Stimulated activated CD4-positive, alpha-beta T cell treated with anti-CD3 and anti-CD28 coated beads, TNF-alpha, amount 100 ng/mL, for 48 hours (primary cell): ENCODE measurements around the gene DCST1.

Experiments
- DNase-seq, 3 donors: peaks; one replicate each; pipeline ENCODE4 v3.0.0-alpha.2; 2020; ENCODE audit warnings: low read depth in 3 of 3

Gene DCST1

DNA sequence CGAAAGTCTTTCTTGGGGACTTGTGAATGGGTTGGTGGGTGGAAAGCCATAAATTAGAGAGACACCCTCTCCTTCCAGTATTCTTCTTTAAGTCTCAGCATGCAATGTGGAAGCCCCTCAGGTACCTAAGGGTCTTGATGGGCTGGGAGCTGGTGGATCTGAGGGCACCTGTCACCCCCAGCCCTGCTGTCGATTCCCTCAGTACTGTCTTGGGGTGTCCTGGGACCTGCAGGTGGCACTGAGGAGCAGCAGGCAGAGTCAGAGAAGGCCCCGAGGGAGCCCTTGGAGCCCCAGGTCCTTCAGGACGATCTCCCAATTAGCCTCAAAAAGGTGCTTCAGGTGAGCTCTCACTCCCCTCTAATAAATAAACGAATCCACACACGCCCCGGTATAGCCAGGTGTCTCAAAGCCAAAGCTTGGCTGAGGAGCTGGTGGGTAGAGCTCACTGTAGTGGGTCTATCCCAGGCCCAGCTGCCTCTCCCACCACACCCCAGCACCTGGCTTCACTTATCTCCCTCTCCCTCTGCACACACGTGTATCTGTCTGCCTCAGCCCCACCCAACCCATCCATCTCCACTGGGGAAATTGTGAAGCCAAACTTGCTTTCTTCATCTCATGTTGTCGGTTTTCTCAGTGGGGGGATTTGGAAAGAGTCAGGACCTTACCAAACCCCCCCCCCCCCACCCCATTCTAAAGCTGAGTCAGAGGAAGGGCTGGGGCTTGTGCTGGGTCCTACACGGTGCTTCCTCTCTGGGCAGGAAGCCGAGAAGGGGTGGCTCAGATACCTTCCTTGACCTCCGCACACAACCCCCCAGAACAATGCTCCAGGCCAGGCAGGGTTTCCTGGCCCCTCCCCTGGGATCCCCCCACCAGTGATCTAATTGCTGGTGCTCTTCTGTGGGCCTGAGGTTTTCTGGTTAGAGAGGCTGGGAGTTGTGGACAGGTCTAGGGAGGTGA lies 19.1 kb downstream of the DCST1 start:
- no peak for DNase-seq

DNA sequence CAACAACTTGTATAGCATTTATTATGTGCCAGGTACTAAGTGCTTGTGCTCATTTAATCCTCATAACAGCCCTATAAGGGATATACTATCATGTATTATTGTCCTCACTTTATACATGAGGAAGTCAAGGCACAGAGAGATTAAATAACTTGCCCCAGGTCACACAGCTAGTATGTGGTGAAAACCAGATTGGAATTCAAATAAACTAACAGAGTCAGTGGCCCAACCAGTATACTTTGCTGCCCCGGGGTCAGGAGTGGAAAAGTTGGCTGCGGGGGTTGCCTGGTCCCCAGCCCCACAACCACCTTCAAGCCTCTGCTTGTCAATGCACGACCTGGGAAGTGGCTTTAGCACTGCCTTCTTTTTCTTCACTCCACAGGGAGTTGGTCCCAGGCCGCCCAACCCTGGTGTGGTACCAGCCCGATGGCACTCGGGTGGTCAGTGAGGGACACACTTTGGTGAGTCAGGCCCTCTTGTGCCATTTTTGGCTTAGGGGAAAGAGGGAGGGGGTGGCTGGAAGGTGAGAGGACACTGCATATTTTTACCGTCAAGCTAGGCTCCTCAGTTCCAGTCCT lies 20.0 kb downstream of the DCST1 start:
- DNase-seq = no peak

DNA sequence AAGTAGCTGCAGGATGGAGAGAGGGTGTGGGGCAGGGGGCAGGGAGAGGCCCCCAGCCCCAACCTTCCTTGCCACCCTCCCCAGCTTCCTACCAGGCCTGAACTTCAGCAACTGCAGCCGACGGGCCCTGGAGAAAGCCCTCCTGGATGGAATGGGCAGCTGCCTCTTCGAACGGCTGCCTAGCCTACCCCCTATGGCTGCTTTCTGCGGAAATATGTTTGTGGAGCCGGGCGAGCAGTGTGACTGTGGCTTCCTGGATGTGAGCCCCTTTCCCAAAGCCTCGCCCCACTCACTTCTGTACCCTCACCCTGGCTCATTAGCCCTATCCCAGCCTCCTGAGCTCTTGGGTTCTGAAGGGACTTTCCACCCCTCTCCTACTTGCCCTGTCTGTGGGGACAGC lies 23.5 kb downstream of the DCST1 start:
- no peak for DNase-seq

- DNase-seq = no peak
Observed at GRCh38 chr1:155057788-155058211, 24.2 kb downstream of the DCST1 start.

- DNase-seq = no peak
Observed at GRCh38 chr1:155060736-155061135, 27.1 kb downstream of the DCST1 start.

GRCh38 chr1:155061381-155062150 lies 27.9 kb downstream of the DCST1 start:
- peak; percentile 90 to 96 (median 95) for DNase-seq

DNA sequence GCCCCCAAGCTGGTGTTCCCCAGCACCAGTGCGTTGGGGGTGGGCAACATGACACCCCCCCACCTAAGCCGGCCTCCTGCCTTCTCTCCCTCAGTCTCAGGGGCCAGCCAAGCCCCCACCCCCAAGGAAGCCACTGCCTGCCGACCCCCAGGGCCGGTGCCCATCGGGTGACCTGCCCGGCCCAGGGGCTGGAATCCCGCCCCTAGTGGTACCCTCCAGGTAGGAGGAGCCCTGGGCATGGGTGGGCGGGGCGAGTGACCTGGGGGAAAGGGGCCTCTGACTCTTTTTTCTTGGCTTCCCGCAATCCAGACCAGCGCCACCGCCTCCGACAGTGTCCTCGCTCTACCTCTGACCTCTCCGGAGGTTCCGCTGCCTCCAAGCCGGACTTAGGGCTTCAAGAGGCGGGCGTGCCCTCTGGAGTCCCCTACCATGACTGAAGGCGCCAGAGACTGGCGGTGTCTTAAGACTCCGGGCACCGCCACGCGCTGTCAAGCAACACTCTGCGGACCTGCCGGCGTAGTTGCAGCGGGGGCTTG lies 28.6 kb downstream of the DCST1 start:
- no peak for DNase-seq

GRCh38 chr1:155062702-155063411 lies 29.2 kb downstream of the DCST1 start:
- peak; percentile 64 to 76 (median 67) for DNase-seq

DNA sequence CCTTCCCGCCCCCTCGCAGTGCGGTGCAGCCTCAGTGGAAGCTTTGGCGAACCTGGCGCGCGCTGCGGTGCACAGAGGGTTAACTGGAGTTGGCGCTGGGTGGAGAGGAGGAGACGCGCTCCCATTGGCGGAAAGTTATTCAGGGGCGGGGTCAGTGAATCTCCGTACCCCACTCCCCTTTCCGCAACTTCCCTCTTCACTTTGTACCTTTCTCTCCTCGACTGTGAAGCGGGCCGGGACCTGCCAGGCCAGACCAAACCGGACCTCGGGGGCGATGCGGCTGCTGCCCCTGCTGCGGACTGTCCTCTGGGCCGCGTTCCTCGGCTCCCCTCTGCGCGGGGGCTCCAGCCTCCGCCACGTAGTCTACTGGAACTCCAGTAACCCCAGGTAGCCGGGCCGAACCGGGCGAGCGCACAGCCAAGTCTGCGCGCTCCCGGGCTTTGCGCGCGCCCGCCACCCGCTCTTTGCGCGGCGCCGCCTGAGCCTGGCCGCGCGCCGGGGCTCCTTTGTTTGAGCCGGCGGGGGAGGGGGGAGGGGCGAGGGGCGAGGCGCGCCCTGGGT lies 30.0 kb downstream of the DCST1 start, which contains the start of gene EFNA4:
EFNA4 (plus strand) TSS at position 191 of the 561 bp plus-strand sequence; CDS start at position 275, 84 bp downstream.
- peak; percentile 66 to 83 (median 68) for DNase-seq

GRCh38 chr1:155064111-155064831 lies 30.6 kb downstream of the DCST1 start:
- no peak for DNase-seq

DNA sequence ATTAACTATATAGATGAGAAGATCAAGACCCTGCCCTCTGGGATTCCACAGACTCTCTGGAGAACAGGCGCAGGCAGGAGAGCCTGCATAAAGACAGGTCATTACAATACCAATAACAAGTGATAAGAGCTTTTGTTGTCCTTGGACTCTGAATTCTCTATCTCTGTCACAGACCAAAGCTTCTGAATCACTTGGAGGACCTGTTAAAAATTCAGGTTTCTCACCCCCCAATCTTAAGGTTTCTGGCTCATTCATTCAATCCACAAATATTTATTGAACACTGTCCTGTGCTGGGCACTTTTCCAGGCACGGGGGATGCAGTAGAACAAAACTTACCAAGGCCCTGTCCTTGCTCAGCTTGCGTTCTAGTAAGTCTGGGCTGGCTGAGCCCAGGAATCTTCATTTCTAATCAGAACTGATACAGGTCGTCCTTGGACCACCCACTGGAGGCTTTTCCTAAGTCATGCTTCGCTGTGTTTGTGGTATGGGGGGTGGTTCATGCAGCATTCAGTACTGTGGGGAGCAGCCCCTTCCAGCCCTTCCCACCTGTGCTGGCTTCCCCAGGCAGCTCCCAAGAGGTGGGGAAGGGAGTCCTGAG lies 31.3 kb downstream of the DCST1 start:
- DNase-seq = no peak

DNA sequence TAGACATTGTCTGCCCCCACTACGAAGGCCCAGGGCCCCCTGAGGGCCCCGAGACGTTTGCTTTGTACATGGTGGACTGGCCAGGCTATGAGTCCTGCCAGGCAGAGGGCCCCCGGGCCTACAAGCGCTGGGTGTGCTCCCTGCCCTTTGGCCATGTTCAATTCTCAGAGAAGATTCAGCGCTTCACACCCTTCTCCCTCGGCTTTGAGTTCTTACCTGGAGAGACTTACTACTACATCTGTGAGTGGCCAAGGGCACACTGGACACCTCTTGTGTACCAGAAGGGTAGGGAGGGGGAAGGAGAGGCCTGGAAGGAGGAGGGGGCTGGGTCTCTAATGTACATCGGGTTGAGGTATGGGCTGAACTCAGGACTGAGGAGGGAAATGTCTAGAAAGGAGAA lies 33.2 kb downstream of the DCST1 start:
- DNase-seq = no peak

DNA sequence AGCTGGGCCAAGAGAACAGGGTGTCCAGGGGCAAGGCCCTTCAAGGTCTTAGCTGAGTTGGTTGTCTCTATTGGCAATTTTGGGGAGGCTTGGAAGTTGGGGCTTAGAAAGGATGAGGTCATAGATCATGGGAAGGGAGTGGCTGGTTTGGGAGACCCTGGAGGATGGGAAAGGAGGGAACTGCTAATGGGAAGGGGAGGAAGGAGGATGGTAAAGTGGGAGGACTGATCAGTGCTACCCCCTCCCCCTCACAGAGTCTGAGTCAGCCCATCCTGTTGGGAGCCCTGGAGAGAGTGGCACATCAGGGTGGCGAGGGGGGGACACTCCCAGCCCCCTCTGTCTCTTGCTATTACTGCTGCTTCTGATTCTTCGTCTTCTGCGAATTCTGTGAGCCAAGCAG lies 35.0 kb downstream of the DCST1 start:
- no peak for DNase-seq

DNA sequence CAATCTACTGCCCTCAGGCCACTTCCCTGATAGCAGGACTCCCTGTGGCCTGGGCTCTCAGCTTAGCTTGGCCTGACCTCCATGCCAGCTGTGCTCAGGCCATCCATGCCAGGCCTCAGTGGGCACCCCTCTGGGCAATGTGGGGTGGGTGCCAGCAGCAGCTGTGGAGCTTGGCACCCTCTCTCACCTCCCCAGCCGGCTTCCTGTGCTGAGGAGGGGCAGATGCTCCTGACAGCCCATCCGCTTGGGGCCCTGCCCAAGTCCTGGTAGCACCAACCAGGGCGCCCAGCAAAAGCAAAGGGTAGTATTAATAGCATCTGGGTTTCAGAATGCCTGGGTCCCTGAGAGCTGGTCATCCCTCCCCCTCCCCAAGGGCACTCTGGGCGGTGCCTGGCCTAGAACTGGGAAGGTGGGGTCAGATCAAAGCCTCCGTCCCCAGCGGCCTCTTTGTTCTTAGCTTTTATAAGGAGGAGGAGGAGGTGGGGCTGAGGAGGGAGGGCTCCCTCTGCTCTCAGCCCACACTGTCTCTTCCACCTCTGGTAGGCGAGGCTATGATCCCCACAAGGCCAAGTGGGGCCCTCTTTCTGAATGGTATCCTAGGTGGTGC lies 36.0 kb downstream of the DCST1 start:
- DNase-seq = no peak

DNA sequence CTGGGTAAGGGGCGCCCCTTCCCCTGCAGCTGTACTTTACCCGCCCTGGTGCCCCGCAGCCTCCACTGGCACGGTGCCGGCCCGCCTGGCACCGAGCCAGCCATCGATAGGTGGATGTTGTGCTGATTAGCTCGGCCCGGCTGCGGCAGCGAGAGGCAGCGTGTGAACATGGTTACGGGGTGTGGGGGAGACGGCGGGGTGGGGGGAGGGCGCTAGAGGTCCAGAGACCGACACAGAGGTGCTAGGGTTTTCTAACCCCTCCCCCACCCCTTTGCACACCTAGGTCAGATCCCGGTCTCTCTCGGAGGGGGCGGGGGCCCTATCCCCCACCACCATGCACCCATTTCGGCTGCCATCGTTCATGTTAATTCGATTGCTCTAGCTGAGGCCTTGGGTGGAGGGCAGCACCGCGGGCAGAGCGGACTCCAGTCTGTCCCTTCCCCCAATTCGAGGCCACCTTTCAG lies 36.6 kb downstream of the DCST1 start:
- no peak for DNase-seq

DNA sequence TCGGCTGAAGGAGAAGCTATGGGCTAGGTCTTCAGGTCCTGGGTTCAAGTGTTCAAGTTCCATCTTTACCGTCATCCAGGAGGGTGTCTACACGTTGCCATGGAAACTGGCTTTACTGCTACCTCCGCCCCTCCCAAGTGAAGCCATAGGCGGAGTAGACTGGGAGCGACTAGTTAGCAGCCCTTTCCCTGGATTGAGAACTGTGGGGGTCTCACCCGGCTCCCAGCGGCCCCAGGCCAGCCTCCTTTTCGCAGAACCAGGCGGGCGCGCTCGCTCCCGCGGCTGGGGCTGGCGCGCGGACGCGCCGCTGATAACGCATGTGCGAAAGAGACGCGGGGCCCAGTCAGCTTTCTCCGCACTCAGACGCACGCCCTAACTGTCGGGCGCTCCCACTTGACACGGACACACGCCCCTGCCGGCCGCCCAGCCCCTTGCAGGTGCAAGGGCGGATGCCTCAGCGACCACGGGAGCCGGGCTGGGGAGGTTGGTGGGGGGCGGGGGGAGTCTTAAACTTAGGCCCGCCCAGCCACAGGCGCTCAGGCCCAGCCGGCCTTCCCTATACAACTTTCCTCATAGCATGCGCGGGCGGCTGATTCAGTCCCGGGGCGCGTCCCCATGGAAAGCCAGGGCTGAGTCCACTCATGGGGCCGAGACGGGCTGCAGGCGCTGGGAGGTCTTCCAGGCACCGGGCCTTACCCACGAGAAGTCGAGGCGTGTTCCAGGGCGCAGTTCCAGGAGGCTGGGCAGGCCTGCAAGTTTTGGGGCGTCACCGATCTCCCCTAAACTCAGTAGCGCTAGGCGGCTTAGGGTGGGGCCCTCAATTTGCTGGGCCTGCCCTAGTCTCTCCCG lies 37.3 kb downstream of the DCST1 start:
- DNase-seq = peak in 2 of 3 donors; percentile 47 to 68

DNA sequence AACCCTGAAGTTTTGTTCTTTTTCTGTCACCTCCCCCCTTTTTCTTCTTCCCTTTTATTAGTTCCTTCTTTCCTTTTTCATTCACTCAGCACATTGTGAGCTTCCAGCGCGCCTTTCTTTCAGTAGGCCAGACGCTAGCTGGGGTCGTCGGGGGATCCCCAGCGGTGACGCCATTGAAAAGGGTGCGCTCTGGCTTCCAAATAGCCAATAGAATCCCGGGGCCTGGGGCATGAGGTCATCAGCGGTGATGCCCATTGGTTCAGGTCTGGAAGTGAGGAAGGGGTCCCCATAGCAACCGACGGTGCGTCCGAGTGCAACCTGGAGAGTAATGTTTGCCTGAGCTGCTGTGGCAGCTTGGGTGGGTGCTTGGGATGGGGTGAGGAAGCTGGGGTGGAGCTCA lies 38.1 kb downstream of the DCST1 start:
- no peak for DNase-seq

- no peak for DNase-seq
Observed at GRCh38 chr1:155072531-155073289, 39.1 kb downstream of the DCST1 start.
